HG02852 (cell line): ENCODE measurements around the gene CALY.

Source experiments
- ATAC-seq: cut with Tn5 transposase; IDR thresholded peaks from one replicate; pipeline ENCODE4 v1.9.1; 2021; ENCODE audit warnings: mild to moderate bottlenecking, moderate library complexity; ENCODE audit not compliant: unreplicated experiment

CALY gene

DNA sequence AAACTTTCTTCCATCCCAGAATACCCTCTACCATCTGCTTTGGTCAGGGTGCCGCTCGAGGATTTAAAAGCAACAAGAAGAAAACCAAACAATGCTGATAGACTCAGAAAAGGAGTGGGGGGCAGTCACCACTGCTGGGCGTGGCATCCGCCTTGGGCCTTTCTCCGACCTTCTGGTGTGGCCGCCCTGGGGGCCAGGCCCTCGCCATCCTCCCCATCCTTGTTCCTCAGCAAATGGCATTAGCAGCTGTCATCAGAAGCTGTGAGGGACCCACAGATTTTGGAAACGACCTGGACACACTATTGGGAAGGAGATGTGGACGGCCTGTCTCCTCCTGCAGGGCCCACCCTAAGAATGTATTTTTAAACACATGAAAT, 23.9 kb downstream of the CALY start:
- ATAC-seq: no peak

DNA sequence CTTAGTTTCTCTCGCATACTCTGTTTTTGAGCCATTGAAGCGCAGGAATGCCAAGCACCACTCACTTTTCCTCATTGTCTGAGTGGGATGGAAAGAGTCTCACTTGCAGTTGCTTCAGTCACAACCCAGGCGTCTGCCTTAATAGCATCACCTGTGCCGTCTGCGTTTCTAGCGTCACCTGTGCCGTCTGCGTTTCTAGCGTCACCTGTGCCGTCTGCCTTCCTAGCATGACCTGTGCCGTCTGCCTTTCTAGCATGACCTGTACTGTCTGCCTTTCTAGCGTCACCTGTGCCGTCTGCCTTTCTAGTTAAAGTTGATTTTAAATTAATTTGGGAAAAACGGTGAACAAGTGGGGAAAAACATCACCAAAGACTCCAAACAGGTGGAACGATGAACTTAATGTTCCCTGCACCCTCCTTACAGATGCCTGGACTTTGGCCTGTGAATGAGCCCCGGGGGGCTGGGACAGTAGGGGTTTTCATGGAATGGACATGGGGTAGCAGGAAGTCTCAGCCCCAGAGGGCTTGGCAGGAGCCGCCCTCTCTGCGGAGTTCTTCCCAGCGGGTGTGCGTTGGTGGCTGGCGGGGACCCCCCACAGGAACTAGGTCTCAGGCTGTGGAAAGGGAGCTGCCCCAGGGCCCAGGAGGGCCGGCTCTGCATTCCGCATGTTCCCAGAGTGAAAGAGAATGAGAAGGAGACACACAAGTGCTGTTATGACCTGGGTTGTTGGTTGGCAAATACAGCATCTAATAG, 24.5 kb downstream of the CALY start:
- ATAC-seq: no peak

DNA sequence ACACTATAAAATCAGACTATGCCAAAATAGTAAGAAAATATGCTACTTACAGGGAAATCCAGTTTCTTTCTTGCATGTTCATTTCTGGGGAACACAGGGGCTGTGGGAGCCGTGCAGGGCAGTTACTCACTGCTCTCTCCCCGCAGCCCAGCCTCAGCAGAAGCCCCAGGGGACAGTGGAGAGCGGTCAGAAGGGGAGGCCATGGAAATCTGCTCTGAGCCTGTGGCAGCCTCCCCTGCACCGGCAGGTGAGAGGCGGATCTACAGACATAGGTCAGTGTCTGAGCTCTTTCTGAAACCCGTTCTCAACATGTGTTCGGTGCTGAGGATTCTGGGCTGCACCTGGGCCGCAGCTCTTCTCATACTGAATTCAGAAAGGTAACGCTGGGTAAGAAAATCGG, 25.1 kb downstream of the CALY start:
- ATAC-seq: no peak

DNA sequence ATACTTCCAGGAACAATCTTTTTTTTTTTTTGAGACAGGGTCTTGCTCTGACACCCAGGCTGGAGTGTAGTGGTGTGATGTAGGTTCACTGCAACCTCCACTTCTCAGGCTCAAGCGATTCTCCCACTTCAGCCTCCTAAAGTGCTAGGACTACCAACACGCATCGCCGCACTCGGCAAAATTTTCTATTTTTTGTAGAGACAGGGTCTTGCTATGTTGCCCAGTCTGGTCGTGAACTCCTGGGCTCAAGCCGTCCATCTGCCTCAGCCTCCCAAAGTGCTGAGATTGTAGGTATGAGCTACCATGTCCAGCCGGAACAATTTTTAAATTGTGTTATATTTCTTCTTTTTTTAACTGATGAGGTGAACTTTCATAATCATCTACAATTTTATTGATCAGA, 25.9 kb downstream of the CALY start:
- ATAC-seq: no peak

DNA sequence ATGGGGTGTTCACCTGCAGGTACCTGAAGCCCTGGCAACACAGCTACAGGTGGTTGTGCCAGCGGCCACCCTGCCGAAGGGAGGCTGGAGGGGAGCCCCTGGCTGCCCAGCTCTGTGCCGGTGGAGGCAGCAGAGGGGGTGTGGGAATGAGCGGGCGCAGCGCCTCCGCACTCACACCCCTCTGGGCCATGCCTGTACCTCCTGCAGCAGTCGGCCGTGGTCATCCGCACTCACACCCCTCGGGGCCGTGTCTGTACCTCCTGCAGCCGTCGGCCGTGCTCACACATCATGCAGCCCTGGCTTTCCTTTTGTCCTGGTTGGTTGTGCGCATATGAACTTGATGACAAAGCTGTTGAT, 26.3 kb downstream of the CALY start:
- ATAC-seq: no peak

DNA sequence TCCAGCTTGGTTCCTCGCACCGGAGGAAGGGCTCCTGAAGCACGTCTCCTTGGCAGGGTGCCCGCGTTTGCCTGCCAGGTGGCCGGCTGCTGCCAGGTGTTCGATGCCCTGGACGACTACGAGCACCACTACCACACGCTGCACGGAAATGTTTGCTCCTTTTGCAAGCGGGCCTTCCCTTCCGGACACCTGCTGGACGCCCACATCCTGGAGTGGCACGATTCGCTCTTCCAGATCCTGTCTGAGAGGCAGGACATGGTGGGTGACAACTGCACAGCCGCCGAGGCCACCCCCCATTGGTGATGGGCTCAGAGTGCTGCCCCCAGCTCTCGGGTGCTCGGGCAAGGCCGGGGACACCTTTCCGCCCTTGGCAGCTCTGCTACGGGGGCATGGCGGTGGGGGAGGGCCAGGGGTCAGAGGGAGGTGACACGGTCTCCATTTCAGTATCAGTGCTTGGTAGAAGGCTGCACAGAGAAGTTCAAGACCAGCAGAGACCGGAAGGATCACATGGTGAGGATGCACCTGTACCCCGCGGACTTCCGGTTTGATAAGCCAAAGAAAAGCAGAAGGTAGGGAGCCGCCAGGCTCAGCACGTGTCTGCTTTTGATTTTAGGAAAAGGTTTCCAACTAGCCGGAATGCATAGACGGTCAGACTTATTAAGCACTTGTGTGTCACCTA, 26.8 kb downstream of the CALY start:
- no peak for ATAC-seq

DNA sequence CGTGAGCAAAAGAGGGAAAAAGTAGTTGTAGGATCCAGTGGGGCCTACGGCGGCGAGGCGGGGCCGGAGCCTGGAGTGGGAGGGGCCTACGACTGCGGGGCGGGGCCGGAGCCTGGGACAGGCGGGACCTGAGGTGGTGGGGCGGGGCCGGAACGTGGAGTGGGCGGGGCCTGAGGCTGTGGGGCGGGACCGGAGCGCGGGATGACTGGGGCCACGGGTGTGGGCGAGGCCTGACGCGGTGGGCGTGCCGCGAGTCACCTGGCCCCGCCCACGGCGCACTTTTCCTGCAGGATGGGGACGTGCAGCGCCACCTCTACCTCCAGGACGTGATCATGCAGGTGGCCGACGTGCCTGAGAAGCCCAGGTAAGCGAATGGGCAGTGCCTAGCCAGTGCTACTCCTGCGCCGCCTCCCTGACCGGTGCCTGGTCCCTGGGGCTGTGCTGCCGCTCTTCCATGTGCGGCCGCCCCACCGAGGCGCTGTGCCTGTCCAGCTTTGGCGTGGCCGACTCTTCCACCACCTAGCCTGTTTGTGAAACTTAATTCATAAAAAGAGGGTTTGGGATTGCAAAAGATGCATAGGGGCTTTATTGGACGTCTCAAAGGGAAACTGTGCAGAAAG, 27.5 kb downstream of the CALY start:
- ATAC-seq: peak; percentile 66

DNA sequence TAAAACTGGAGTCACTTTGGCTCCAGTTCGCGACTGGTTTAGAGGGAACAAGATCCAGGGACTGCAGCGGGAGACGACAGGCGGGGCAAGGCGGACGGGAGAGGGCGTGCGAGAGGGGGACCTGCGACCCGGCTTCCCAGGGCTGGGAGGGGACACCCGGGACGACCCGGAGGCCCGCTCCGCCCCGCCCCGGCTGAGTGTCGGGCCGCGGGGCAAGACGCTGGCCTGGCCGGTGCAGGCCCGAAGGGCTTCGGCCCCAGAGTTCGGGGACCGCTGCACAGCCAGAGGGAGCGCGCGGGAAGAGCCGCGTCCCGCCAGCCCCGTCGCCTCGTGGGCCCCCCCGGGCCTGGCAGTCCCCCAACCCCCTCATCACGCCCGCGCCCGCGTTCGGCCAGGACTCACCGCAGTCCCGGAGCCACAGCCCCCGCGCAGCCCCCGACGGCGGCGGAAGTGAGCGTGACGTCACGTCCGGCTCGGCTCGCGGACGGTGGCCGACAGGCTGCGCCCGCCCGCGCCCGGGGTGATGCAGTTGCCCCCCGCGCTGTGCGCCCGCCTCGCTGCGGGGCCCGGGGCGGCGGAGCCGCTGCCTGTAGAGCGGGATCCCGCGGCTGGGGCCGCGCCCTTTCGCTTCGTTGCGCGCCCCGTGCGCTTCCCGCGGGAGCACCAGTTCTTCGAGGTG, 28.1 kb downstream of the CALY start, which contains the start of the genes TUBGCP2 and ZNF511:
TSS of gene TUBGCP2 (minus strand) at position 452 of the 679 bp plus-strand sequence. CDS start 5,931 bp downstream, outside the sequence.
TSS of gene ZNF511 (plus strand) at position 494 of the 679 bp plus-strand sequence. CDS start at position 524, 30 bp downstream.
- ATAC-seq: peak; percentile 78

DNA sequence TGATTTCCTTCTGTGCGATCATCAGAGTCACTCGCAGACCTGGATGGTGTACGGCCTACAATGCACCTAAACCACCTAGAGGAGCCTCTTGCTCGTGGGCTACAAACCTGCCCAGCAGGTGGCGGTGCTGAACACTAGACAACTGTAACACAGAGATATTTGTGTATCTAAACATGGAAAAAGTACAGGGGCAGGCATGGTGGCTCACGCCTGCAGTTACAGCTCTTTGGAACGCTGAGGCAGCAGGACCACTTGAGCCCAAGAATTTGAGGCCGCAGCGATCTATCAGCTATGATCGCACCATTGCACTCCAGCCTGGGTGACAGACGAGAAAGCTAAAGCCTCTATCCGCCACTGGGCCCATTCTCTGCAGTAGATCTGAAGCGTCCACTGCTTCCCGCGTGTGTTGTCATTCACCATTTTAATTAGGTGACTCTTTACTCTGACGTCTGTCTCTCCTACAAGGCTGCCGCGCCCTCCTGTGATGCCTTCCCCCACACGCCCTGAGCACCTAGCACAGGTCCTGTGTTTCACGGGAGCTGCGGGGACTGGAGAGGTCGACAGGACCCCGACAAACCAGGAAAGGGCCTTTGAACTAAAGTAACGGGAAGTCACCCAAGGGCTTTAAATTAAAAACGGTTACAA, 28.8 kb downstream of the CALY start:
- ATAC-seq: peak; percentile 41

DNA sequence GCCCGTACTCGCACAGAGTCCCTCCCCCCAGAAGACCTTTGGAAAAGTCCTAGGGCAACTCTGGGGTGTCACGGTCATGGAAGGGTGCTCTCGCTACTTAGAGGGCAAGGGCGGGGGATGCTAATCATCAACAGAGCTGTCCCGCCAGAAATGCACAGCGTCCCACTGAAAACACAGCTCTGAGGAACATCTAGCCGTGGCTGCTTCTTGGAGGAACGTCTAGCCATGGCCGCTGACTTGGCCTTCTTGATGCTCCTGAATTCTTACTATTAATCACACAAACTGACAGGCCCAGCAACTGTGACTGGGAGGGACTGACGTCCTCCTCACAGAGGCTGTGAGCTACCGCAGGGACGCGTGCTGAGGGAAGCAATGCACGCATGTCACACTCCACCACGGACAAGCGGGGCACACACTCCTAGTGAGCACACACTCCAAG, 29.7 kb downstream of the CALY start:
- ATAC-seq: no peak

DNA sequence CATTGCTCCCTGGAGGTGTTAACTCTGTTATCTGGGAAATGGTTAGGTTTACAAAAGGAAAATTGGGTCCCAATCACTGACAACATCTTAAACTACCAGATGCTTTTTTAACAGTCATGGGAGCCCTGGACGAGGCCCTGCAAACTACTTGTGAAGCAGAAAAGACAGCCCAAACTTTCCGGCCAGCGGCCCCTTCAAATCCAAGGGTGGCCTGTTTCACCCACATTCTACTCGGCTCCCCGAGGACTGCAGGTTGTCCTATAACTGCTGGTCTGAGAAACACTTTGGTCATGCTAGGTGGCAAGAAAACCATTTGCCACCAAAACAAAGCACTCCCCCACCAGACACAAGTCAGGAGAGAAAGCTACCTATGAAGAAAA, 30.6 kb downstream of the CALY start:
- ATAC-seq: no peak

DNA sequence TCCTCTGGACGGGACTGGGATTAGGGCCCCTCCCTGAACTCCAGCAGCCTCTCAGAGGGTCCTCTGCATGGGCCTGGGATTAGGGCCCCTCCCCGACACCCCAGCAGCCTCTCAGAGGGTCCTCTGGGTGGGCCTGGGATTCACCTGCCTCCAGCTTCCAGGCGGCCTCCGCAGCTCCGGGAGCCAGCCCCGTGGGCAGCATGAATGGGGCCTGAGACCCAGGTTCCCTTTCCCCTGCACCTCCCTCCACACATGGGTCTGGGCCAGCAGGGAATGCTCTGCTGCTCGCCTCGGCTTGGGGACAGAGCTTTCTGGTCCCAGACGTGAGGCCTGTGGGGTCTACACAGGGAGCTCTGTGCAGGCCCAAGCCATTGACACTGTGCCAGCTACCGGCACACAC, 33.5 kb downstream of the CALY start:
- no peak for ATAC-seq

DNA sequence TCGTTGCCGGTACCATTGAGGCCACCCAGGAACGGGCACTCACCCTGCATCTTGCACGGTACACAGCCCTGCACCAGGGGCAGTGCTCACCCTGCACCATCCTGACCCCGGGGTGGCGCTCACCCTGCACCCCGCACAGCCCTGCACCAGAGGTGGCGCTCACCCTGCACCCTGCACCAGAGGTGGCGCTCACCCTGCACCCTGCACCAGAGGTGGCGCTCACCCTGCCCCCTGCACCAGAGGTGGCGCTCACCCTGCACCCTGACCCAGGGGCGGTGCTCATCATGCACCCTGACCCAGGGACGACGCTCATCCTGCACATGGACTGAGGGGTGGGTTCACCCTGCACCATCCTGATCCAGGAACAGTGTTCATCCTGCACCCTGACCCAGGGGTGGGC, 34.5 kb downstream of the CALY start:
- no peak for ATAC-seq

DNA sequence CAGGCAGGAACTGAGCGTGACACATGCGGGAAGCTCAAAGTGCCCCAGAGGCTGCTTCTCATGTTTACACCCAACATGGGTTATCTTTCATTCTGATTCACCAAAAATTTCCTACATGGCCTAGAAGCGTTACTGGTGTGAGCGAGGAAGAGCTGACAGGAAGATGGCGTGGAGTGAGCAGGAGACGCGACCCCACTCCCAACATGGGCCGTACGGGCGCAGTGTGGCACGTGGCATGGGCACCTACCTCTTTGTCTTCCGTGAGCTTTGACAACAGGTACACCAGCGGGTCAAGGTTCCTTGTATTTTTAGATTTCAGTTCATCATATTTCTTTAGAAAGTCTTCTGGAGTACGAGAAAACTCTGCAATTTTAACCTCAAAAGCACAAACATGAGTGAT, 37.0 kb downstream of the CALY start:
- ATAC-seq: no peak

DNA sequence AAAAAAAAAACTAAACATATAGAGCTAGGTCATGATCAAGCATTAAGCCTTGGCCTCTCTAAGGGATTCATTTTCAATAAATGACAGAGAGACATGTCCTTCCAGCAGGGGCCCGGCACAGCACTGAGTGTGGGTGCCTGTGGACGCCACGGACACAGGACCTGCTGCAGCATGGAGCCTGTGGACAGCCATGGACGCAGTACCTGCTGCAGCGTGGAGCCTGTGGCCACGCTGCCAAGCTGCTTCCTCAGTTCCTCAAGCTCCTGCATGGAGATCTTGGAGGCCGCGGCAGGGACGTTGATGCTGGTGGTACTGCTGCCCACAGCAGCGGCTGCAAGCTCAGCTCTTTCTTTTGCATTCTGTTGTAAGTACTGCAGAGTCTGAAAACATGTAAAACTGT, 37.5 kb downstream of the CALY start:
- ATAC-seq: no peak

DNA sequence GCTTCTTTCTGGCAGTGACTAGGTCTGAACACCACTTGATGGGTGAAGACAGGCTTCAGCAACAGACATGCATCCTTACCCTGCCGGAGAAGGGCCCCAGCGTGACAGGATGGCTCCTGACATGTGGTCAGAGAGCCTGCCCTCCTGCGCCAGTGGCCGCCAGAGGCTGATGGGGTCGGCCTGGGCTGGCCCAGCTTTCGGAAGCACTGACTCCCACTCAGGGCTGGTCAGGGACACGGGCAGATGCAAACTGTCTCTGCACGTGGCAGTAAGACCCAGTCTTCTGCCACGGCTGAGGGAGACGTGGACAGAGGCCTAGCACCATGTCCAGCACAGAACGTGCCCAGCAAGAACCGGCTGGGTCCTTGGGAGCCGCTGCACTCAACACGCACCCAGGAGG, 38.2 kb downstream of the CALY start:
- ATAC-seq: no peak

DNA sequence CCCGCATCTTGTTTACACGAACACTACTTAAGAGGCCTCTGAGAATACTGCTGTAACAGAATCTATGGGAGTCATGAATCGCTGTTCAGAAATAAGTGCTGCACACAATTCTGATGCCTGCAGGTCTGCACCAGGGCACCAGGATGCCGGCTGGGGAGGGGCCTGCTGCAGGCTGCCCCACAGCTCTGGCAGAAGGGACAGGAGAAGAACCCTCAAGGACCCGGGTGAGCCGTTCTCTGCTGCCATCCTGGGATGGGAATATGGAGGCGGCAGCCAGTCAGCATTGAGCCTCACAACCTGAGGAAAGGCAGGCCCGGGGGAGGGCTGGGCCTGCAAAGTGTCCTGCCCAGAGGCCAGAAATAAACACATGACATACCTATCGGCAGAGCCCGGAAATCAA, 39.2 kb downstream of the CALY start:
- no peak for ATAC-seq

DNA sequence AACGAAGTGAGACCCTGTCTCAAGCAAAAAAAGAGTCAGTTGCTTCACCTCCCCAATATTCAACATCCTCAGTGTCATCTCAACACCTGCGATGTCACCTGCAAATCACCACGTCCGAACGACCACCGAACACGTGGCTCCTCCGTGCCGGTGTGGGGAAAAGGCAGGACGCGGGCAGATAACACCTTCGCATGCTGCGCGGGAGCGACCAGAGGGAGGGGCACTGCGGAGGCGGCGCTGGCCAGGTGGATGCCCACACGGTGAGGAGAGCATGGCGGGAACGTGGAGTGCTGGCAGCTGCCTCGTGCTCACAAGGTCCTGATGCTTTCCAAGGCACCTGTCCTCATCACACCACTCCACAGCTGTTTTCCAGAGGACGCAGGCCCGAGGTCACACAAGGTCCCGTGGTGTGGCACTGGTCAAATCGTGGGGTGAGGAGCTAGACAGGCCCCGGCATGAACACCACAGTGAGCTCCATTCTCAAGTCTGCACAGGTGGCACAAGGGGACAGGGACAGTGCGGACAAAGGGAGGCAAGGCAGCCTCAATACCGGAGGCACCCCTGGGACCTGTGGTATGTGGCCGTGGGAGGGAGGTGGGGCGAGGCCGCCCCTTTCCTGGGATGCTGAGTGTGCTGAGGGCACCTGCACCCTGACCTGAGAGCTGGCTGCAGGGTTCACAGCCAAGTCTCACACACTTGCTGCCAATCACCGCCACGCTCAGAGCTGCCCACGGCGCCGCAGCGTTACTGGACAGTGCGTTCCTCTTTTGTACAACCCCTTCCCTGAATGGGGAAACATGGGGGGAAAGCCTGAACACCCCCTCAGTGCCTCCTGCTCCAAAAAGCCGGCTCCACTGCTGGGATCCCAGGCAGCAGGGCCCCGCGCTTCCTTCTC, 41.0 kb downstream of the CALY start:
- ATAC-seq: no peak

DNA sequence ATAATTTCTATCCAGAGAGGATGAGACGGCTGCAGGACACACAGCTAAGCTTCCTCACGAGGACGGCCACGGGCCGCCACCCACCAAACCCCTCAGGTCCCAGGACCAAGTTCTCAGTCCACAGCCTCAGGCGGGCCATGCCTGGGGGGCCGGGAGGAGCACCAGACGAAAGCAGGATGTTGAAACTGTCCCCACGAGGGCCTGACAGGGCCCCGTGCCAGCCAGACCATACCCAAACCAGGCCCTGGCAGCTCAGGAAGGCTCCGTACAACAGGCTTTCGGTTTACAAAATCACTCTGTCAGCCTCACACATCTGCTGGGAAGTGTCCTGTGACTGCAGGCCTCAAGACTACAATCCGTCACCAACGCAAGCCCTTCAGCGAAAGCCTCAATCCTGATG, 42.5 kb downstream of the CALY start:
- no peak for ATAC-seq

DNA sequence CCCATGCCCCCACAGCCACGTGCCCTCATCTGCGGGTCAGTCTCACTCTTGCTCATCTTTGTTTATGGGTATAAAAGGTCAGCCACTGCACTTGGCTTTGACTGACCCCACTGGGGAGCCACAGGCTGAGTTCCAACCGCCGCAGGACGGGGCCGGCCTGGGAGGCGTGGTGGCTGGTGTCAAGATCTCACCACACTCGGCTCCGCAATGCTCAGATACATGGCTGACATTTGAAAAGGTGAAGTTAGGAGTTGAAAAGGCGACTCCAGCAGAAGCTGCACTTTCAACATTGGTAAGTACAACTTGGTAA, 42.9 kb downstream of the CALY start:
- ATAC-seq: no peak
